ENCODE data around the gene PIPOX. TPM values are rescaled to one million over a fixed set of nuclear protein-coding genes. Genes with fewer than 3 reads are reported as not detected.

Gene PIPOX
- total and polyA plus RNA-seq, 7 experiments from 2014 or later, result 0.27 to 6.4 (median 4.2) TPM

- Histone ChIP-seq H3K27me3 (ENCODE audit: control insufficient read depth in 2 of 2, insufficient read depth in 2 of 2, low read length in 2 of 2) (peaks cover 3 to 5% of the 10 kb centered on the region in 2 donors), H3K36me3 (ENCODE audit: control insufficient read depth in 2 of 3, insufficient read depth in 3 of 3, low read length in 3 of 3) (no peaks in the 10 kb centered on the region), H3K27ac (ENCODE audit: low read depth, low read length) (no peak overlapping the region), H3K4me3 (ENCODE audit: low read length) (no peak overlapping the region), H3K4me1 (ENCODE audit: control insufficient read depth in 2 of 2, insufficient read depth in 2 of 2, low read length in 2 of 2) (no peaks in the 10 kb centered on the region), H3K9me3 (ENCODE audit: control insufficient read depth in 2 of 3, low read length in 3 of 3) (no peaks in the 10 kb centered on the region)
- POLR2A ChIA-PET, result no interaction called here
- Mint-ChIP-seq H3K4me1 (peaks cover 0 to 2% (median 0%) of the 10 kb centered on the region in 7 donors), H3K4me3 (no peak overlapping the region), H3K9me3 (peaks cover 3 to 21% (median 12%) of the 10 kb centered on the region in 11 donors), H3K27ac (no peak overlapping the region), H3K27me3 (peaks cover 51 to 67% (median 59%) of the 10 kb centered on the region in 5 donors), H3K36me3 (peaks cover 0 to 9% (median 4%) of the 10 kb centered on the region in 5 donors)
- no peak for DNase-seq
- ATAC-seq, result no peak
- intact Hi-C loops (cut with micrococcal nuclease), result no loop called here
- CTCF ChIA-PET, result no interaction called here
Measured at GRCh38 chr17:29031488-29031887, 11.5 kb upstream of the PIPOX start.

DNA sequence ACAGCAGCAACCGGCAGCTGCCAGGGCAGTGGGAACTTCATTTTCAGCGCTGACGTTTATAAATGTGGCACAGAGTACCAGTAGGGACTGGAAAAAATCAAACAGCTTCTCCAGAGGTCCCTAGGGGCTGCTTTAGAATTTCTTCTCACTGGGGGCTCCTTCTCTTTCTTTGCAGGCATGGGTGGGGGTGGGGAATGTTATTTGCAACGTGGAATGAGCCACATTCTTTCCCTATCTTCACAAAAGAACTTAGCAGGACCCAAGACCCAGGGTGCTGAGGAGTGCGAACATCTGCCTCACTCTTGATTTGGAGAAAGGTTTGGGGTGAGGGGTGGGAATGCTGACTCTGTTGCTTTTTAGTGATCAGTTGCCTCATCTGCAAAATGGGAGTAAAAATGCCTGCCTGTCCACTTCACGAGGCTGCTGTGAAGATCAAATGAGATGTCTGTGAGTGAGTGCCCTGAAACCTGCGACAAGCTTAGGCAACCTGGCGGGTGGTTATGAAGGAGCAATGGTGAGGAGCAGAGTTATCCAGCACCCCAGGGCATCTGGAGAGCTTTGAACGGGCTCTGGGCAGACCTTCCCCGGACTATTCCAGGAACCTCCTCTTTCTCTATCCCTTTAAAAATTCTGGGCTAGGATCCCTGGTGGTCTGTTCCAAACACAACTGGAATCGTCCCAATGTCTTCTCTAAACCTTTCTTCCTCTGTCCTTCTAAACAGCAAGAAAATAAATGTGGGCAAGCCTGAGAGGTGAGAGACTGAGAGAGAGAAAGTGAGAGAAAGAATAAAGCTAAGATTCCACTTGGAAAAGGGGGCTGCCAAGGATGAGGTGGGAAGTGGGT, 10.7 kb upstream of the PIPOX start:
- intact Hi-C loops (cut with micrococcal nuclease), result no loop called here
- H3K27me3 Mint-ChIP-seq, result peaks cover 49 to 66% (median 51%) of the 10 kb centered on the region in 5 donors
- H3K36me3 ChIP-seq (ENCODE audit: control insufficient read depth in 2 of 3, insufficient read depth in 3 of 3, low read length in 3 of 3), result no peaks in the 10 kb centered on the region

GRCh38 chr17:29032857-29033197, 10.1 kb upstream of the PIPOX start:
- Histone ChIP-seq H3K9me3 (ENCODE audit: control insufficient read depth in 2 of 3, low read length in 3 of 3) (no peaks in the 10 kb centered on the region), H3K4me3 (ENCODE audit: low read length) (no peak overlapping the region), H3K27me3 (ENCODE audit: control insufficient read depth in 2 of 2, insufficient read depth in 2 of 2, low read length in 2 of 2) (peaks cover 3 to 5% of the 10 kb centered on the region in 2 donors), H3K36me3 (ENCODE audit: control insufficient read depth in 2 of 3, insufficient read depth in 3 of 3, low read length in 3 of 3) (no peaks in the 10 kb centered on the region), H3K4me1 (ENCODE audit: control insufficient read depth in 2 of 2, insufficient read depth in 2 of 2, low read length in 2 of 2) (no peaks in the 10 kb centered on the region), H3K27ac (ENCODE audit: low read depth, low read length) (no peak overlapping the region)
- CTCF ChIA-PET, result no interaction called here
- Mint-ChIP-seq H3K27ac (no peak overlapping the region), H3K4me3 (no peak overlapping the region), H3K9me3 (peaks cover 3 to 21% (median 12%) of the 10 kb centered on the region in 11 donors), H3K36me3 (peaks cover 0 to 9% (median 4%) of the 10 kb centered on the region in 5 donors), H3K4me1 (peaks cover 0 to 2% (median 0%) of the 10 kb centered on the region in 7 donors), H3K27me3 (peaks cover 43 to 63% (median 51%) of the 10 kb centered on the region in 5 donors)
- intact Hi-C loops (cut with micrococcal nuclease), result no loop called here
- no peak for DNase-seq
- ATAC-seq, result no peak
- POLR2A ChIA-PET, result interaction anchor here (1.1 kb wide), 1 partner anchor 12 kb away, joined by 3 read pairs; no protein-coding TSS in a partner anchor

More for the DNA sequence above, 10.7 kb upstream of the PIPOX start:
- no peaks in the 10 kb centered on the region for H3K4me1 ChIP-seq (ENCODE audit: control insufficient read depth in 2 of 2, insufficient read depth in 2 of 2, low read length in 2 of 2)
- peaks cover 0 to 9% (median 4%) of the 10 kb centered on the region in 5 donors for H3K36me3 Mint-ChIP-seq
- DNase-seq, result no peak
- H3K27me3 ChIP-seq (ENCODE audit: control insufficient read depth in 2 of 2, insufficient read depth in 2 of 2, low read length in 2 of 2), result peaks cover 3 to 5% of the 10 kb centered on the region in 2 donors
- ATAC-seq, result no peak
- no peaks in the 10 kb centered on the region for H3K9me3 ChIP-seq (ENCODE audit: control insufficient read depth in 2 of 3, low read length in 3 of 3)
- no peak overlapping the region for H3K4me3 Mint-ChIP-seq
- ChIA-PET CTCF (no interaction called here), POLR2A (interaction anchor here (1.1 kb wide), 1 partner anchor 12 kb away, joined by 3 read pairs; no protein-coding TSS in a partner anchor)
- H3K27ac ChIP-seq (ENCODE audit: low read depth, low read length), result no peak overlapping the region
- H3K4me1 Mint-ChIP-seq, result peaks cover 0 to 2% (median 0%) of the 10 kb centered on the region in 7 donors
- peaks cover 3 to 21% (median 12%) of the 10 kb centered on the region in 11 donors for H3K9me3 Mint-ChIP-seq
- H3K27ac Mint-ChIP-seq, result no peak overlapping the region
- no peak overlapping the region for H3K4me3 ChIP-seq (ENCODE audit: low read length)

GRCh38 chr17:29034510-29034909, 8.4 kb upstream of the PIPOX start:
- Histone ChIP-seq H3K36me3 (ENCODE audit: control insufficient read depth in 2 of 3, insufficient read depth in 3 of 3, low read length in 3 of 3) (no peaks in the 10 kb centered on the region), H3K4me1 (ENCODE audit: control insufficient read depth in 2 of 2, insufficient read depth in 2 of 2, low read length in 2 of 2) (no peaks in the 10 kb centered on the region), H3K27ac (ENCODE audit: low read depth, low read length) (no peak overlapping the region), H3K4me3 (ENCODE audit: low read length) (no peak overlapping the region), H3K27me3 (ENCODE audit: control insufficient read depth in 2 of 2, insufficient read depth in 2 of 2, low read length in 2 of 2) (peaks cover 3 to 5% of the 10 kb centered on the region in 2 donors), H3K9me3 (ENCODE audit: control insufficient read depth in 2 of 3, low read length in 3 of 3) (no peaks in the 10 kb centered on the region)
- intact Hi-C loops (cut with micrococcal nuclease), result no loop called here
- Mint-ChIP-seq H3K9me3 (peaks cover 3 to 21% (median 12%) of the 10 kb centered on the region in 11 donors), H3K36me3 (peaks cover 0 to 9% (median 4%) of the 10 kb centered on the region in 5 donors), H3K27me3 (peaks cover 38 to 59% (median 45%) of the 10 kb centered on the region in 5 donors), H3K4me1 (peaks cover 0 to 2% (median 0%) of the 10 kb centered on the region in 7 donors), H3K27ac (no peak overlapping the region), H3K4me3 (no peak overlapping the region)
- ATAC-seq (no peak), DNase-seq (no peak)
- ChIA-PET POLR2A (no interaction called here), CTCF (interaction anchor here (0.8 kb wide), 1 partner anchor 10 kb away, joined by 4 read pairs; no protein-coding TSS in a partner anchor)

- no peaks in the 10 kb centered on the region for H3K36me3 ChIP-seq (ENCODE audit: control insufficient read depth in 2 of 3, insufficient read depth in 3 of 3, low read length in 3 of 3)
- ATAC-seq, result no peak
- DNase-seq, result no peak
- no peak overlapping the region for H3K27ac ChIP-seq (ENCODE audit: low read depth, low read length)
- peaks cover 31 to 52% (median 33%) of the 10 kb centered on the region in 5 donors for H3K27me3 Mint-ChIP-seq
- H3K4me1 ChIP-seq (ENCODE audit: control insufficient read depth in 2 of 2, insufficient read depth in 2 of 2, low read length in 2 of 2), result no peaks in the 10 kb centered on the region
- H3K4me3 ChIP-seq (ENCODE audit: low read length), result no peak overlapping the region
- H3K9me3 Mint-ChIP-seq, result peaks cover 3 to 21% (median 12%) of the 10 kb centered on the region in 11 donors
- CTCF ChIA-PET, result no interaction called here
- intact Hi-C loops (cut with micrococcal nuclease), result no loop called here
- POLR2A ChIA-PET, result no interaction called here
- no peaks in the 10 kb centered on the region for H3K9me3 ChIP-seq (ENCODE audit: control insufficient read depth in 2 of 3, low read length in 3 of 3)
- peaks cover 0 to 9% (median 4%) of the 10 kb centered on the region in 5 donors for H3K36me3 Mint-ChIP-seq
- no peak overlapping the region for H3K4me3 Mint-ChIP-seq
- no peak overlapping the region for H3K27ac Mint-ChIP-seq
- H3K27me3 ChIP-seq (ENCODE audit: control insufficient read depth in 2 of 2, insufficient read depth in 2 of 2, low read length in 2 of 2), result peaks cover under 1 to 5% of the 10 kb centered on the region in 2 donors
- H3K4me1 Mint-ChIP-seq, result peaks cover 0 to 1% (median 0%) of the 10 kb centered on the region in 7 donors
Measured at GRCh38 chr17:29036584-29036983, 6.4 kb upstream of the PIPOX start.

DNA sequence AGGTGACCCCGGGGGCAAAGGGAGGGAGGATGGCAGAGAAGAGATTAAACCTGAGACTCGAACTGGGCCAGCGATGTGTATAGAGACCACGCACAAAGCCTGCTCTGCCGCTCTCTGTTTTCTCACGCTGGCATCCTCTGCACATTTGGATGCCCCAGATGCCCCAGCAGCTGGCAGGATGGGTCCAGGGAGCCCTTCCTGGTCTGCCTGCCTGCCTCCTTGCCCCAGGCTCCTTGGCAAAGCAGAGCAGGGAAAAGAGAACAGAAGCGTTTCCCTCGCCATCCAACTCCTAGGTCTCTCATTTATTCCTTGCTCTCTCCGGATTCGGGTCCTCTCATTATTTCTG, 5.2 kb upstream of the PIPOX start:
- H3K27me3 Mint-ChIP-seq, result peaks cover 21 to 45% (median 28%) of the 10 kb centered on the region in 5 donors
- no peak overlapping the region for H3K4me3 Mint-ChIP-seq
- Histone ChIP-seq H3K27me3 (ENCODE audit: control insufficient read depth in 2 of 2, insufficient read depth in 2 of 2, low read length in 2 of 2) (no peaks in the 10 kb centered on the region), H3K27ac (ENCODE audit: low read depth, low read length) (no peak overlapping the region), H3K4me3 (ENCODE audit: low read length) (no peak overlapping the region), H3K4me1 (ENCODE audit: control insufficient read depth in 2 of 2, insufficient read depth in 2 of 2, low read length in 2 of 2) (no peaks in the 10 kb centered on the region), H3K9me3 (ENCODE audit: control insufficient read depth in 2 of 3, low read length in 3 of 3) (no peaks in the 10 kb centered on the region), H3K36me3 (ENCODE audit: control insufficient read depth in 2 of 3, insufficient read depth in 3 of 3, low read length in 3 of 3) (no peaks in the 10 kb centered on the region)
- H3K27ac Mint-ChIP-seq, result no peak overlapping the region
- DNase-seq, result no peak
- H3K9me3 Mint-ChIP-seq, result peaks cover 3 to 21% (median 12%) of the 10 kb centered on the region in 11 donors
- no peak for ATAC-seq
- intact Hi-C loops (cut with micrococcal nuclease), result no loop called here
- ChIA-PET POLR2A (no interaction called here), CTCF (no interaction called here)
- H3K36me3 Mint-ChIP-seq, result peaks cover 0 to 9% (median 4%) of the 10 kb centered on the region in 5 donors
- peaks cover 0 to 12% (median 0%) of the 10 kb centered on the region in 7 donors for H3K4me1 Mint-ChIP-seq

All from naive thymus-derived CD4-positive, alpha-beta T cell (primary cell).